Endothelial cell of umbilical vein (primary cell): ENCODE measurements around the gene DYRK1A. TPM values are rescaled to one million over a fixed set of nuclear protein-coding genes. Genes with fewer than 3 reads are reported as not detected.

Experiments used
- BruUV-seq: library from RNA; stranded (reverse); fragments of 400-500 nt; replicated peaks from 2 replicates; lab custom pipeline; 2021; lab: Mats Ljungman, UMichigan
- CTCF ChIA-PET: fragments of 300-600, 350-600 bp; sonication (Branson Sonifier 250); formaldehyde crosslinking; loops from one replicate; lab custom pipeline; 2021; ENCODE audit warnings: antibody characterized with exemption, inconsistent platforms; lab: Charles Lee
- POLR2A ChIA-PET: fragments of 300-600, 350-600 bp; sonication (Branson Sonifier 250); formaldehyde crosslinking; loops from one replicate; lab custom pipeline; 2021; ENCODE audit warnings: antibody characterized with exemption, inconsistent platforms; lab: Charles Lee
- DNase-seq: peaks from one replicate; pipeline ENCODE4 v3.0.0-alpha.2; 2011; ENCODE audit warnings: low read depth, low spot score
- FAIRE-seq: peaks from 2 replicates; lab custom pipeline; 2011; peaks lifted over from hg19 to GRCh38; lab: Jason Lieb, UNC
- H2AFZ ChIP-seq: 2 replicates; pipeline ENCODE4 v1.6.0; 2012; ENCODE audit warnings: low read depth, low read length, control low read depth, inconsistent platforms
- H3K27ac ChIP-seq: 2 replicates; pipeline ENCODE4 v1.5.1; 2011; ENCODE audit warnings: low read depth, mild to moderate bottlenecking, control low read depth, low read length, moderate library complexity; ENCODE audit not compliant: insufficient read depth
- H3K27me3 ChIP-seq, 2 experiments: 2 replicates each; pipeline versions ENCODE4 v1.6.0 to v1.6.1; 2011; ENCODE audit warnings: low read length in 2 of 2, mixed read lengths in 1 of 2; ENCODE audit not compliant: control insufficient read depth in 2 of 2, insufficient read depth in 2 of 2
- H3K36me3 ChIP-seq, 2 experiments: 2 replicates in 1 of 2; 3 replicates in 1 of 2; pipeline ENCODE4 v1.5.1; 2011; ENCODE audit warnings: low read length in 2 of 2, mild to moderate bottlenecking in 1 of 2, moderate library complexity in 1 of 2; ENCODE audit not compliant: control insufficient read depth in 2 of 2, insufficient read depth in 2 of 2; ENCODE audit errors: extremely low read depth in 1 of 2
- H3K4me1 ChIP-seq: 3 replicates; pipeline ENCODE4 v1.5.1; 2011; ENCODE audit warnings: mild to moderate bottlenecking, low read length; ENCODE audit not compliant: control insufficient read depth, insufficient read depth; ENCODE audit errors: extremely low read depth
- H3K4me2 ChIP-seq: 2 replicates; pipeline ENCODE4 v1.6.1; 2011; ENCODE audit warnings: low read length, control low read depth, mixed read lengths; ENCODE audit not compliant: insufficient read depth
- H3K4me3 ChIP-seq, 3 experiments: fragments of 200-600 bp in 1 of 3; sonication (generic), shearing (Covaris generic) in 1 of 3; replicated peaks in 1 of 3; 2 replicates each; pipeline ENCODE4 v1.5.1; 2011 to 2016; ENCODE audit warnings: control low read depth in 3 of 3, low read length in 3 of 3, mild to moderate bottlenecking in 2 of 3, inconsistent platforms in 1 of 3, low read depth in 1 of 3, moderate library complexity in 1 of 3; ENCODE audit not compliant: insufficient read depth in 1 of 3
- H3K79me2 ChIP-seq: 2 replicates; pipeline ENCODE4 v1.6.0; 2012; ENCODE audit warnings: low read length, inconsistent platforms; ENCODE audit not compliant: control insufficient read depth, insufficient read depth
- H3K9ac ChIP-seq: replicated peaks from 2 replicates; pipeline ENCODE3; 2011; ENCODE audit warnings: low read length, control low read depth; ENCODE audit not compliant: insufficient read depth; ENCODE audit errors: extremely low read depth
- H3K9me1 ChIP-seq: replicated peaks from 3 replicates; pipeline ENCODE4 v1.6.0; 2011; ENCODE audit warnings: mild to moderate bottlenecking, low read length; ENCODE audit not compliant: control insufficient read depth, insufficient read depth; ENCODE audit errors: extremely low read depth
- H3K9me3 ChIP-seq: replicated peaks from 2 replicates; pipeline ENCODE4 v1.5.1; 2012; ENCODE audit warnings: low read length, inconsistent platforms; ENCODE audit not compliant: control insufficient read depth, insufficient read depth
- H4K20me1 ChIP-seq: replicated peaks from 2 replicates; pipeline ENCODE3; 2011; ENCODE audit warnings: mild to moderate bottlenecking, low read length; ENCODE audit not compliant: control insufficient read depth, insufficient read depth; ENCODE audit errors: extremely low read depth
- EZH2 ChIP-seq: IDR thresholded peaks from 2 replicates; pipeline ENCODE4 v1.6.1; 2012; ENCODE audit warnings: borderline replicate concordance, low read depth, mild to moderate bottlenecking, moderate library complexity, low read length, inconsistent platforms; ENCODE audit not compliant: severe bottlenecking
- FOS ChIP-seq: IDR thresholded peaks from 2 replicates; pipeline ENCODE4 v1.6.1; 2011; ENCODE audit warnings: mild to moderate bottlenecking, low read length, moderate library complexity, borderline replicate concordance; ENCODE audit not compliant: insufficient read depth
- GATA2 ChIP-seq: IDR thresholded peaks from 2 replicates; pipeline ENCODE4 v1.7.0; 2011; ENCODE audit warnings: low read depth, mild to moderate bottlenecking, moderate library complexity, mixed read lengths, low read length; ENCODE audit not compliant: insufficient read length, insufficient read depth
- JUN ChIP-seq: IDR thresholded peaks from 2 replicates; pipeline ENCODE4 v1.6.1; 2011; ENCODE audit warnings: borderline replicate concordance, low read depth; ENCODE audit not compliant: insufficient read length, insufficient read depth
- MYC ChIP-seq: IDR thresholded peaks from one replicate; pipeline ENCODE4 v1.6.1; 2011; ENCODE audit warnings: mild to moderate bottlenecking, low read depth, low read length
- POLR2A ChIP-seq: IDR thresholded peaks from 2 replicates; pipeline ENCODE4 v1.6.1; 2012; ENCODE audit warnings: low read depth, mild to moderate bottlenecking, control low read depth, low read length
- POLR2AphosphoS5 ChIP-seq: IDR thresholded peaks from 2 replicates; pipeline ENCODE4 v1.6.1; 2012; ENCODE audit warnings: low read depth, mild to moderate bottlenecking, control low read depth, low read length, moderate library complexity; ENCODE audit not compliant: insufficient read depth
- dilution Hi-C: fragments of 300-500 bp; cut with MboI; formaldehyde crosslinking; loops from one replicate; pipeline ENCODE4 v1.15.0; 2019; ENCODE audit warnings: low sequenced_read_pairs; ENCODE audit not compliant: extremely low pct_ligation_motif_present
- intact Hi-C: fragments of 100-400 bp; cut with micrococcal nuclease; formaldehyde crosslinking; loops from one replicate; pipeline ENCODE4 v1.10.0; 2022
- polyA plus RNA-seq, 4 experiments: library from polyadenylated mRNA; depleted of rRNA in 3 of 4; stranded (reverse) in 3 of 4; unstranded in 1 of 4; fragments of >200 nt; gene quantifications; 2 replicates each; pipeline versions ENCODE4 v1.2.1 to v1.2.3, GENCODE V29; 2011 to 2012; ENCODE audit warnings: missing spikeins in 1 of 4
- total RNA-seq: library from RNA; stranded (reverse); gene quantifications from 2 replicates; pipeline ENCODE4 v1.2.3, GENCODE V29; 2021
- TF ChIP-seq, protein P1 (sequence below): IDR thresholded peaks from 2 replicates; pipeline ENCODE4 v1.6.1; 2011; ENCODE audit not compliant: insufficient read depth, insufficient read length
- TF ChIP-seq, protein P2 (sequence below), 2 donors: IDR thresholded peaks; 1 replicate in 1 of 2; 2 replicates in 1 of 2; pipeline ENCODE4 v1.5.1; 2011; ENCODE audit warnings: low read length in 2 of 2, mild to moderate bottlenecking in 2 of 2, moderate library complexity in 2 of 2, control low read depth in 1 of 2, inconsistent platforms in 1 of 2, low read depth in 1 of 2; ENCODE audit not compliant: insufficient read depth in 1 of 2; ENCODE audit errors: extremely low read depth in 1 of 2

DYRK1A gene
- total and polyA plus RNA-seq, 2 donors (not counting 3 experiments of a cell fraction or from before 2014, with no cell fraction given) = 51.8 to 53.7 TPM

DNA sequence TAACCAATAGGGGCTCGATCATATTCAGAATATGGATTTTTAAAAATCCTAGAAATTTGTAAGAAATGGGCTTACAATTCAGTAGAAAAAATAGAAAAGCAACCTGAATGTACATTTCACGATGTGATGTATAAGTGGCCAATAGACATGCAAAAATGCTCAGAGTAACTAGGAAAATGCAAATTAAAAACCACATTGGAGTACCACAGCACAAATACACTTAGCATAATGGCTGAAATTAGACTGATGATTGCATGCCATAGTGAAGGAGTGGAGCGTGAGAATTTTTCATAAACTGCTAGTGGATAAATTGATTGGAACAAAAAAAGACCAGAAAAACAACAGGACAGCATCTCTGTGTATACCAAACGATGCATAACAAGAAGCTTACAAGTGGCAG is 102.3 kb downstream of the DYRK1A start:
- no peaks in the 10 kb centered on the region for H3K36me3 ChIP-seq
- intact Hi-C loops = loop anchor here (10.0 kb wide), 1 partner anchor 176 kb away; no protein-coding TSS in a partner anchor
- no peak overlapping the region for H3K27ac ChIP-seq
- FAIRE-seq (no peak), DNase-seq (no peak)
- H3K27me3 ChIP-seq = no peaks in the 10 kb centered on the region
- ChIA-PET CTCF (no interaction called here), POLR2A (no interaction called here)
- dilution Hi-C loops = no loop called here
- H3K9ac ChIP-seq = no peak overlapping the region
- no peak overlapping the region for H2AFZ ChIP-seq
- BruUV-seq = no TSS peak
- TF ChIP-seq, protein P1, sequence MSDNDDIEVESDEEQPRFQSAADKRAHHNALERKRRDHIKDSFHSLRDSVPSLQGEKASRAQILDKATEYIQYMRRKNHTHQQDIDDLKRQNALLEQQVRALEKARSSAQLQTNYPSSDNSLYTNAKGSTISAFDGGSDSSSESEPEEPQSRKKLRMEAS = no peak
- TF ChIP-seq JUN (no peak), POLR2AphosphoS5 (no peak), POLR2A (no peak), GATA2 (no peak), EZH2 (no peak), MYC (no peak), FOS (no peak)
- TF ChIP-seq, protein P2, sequence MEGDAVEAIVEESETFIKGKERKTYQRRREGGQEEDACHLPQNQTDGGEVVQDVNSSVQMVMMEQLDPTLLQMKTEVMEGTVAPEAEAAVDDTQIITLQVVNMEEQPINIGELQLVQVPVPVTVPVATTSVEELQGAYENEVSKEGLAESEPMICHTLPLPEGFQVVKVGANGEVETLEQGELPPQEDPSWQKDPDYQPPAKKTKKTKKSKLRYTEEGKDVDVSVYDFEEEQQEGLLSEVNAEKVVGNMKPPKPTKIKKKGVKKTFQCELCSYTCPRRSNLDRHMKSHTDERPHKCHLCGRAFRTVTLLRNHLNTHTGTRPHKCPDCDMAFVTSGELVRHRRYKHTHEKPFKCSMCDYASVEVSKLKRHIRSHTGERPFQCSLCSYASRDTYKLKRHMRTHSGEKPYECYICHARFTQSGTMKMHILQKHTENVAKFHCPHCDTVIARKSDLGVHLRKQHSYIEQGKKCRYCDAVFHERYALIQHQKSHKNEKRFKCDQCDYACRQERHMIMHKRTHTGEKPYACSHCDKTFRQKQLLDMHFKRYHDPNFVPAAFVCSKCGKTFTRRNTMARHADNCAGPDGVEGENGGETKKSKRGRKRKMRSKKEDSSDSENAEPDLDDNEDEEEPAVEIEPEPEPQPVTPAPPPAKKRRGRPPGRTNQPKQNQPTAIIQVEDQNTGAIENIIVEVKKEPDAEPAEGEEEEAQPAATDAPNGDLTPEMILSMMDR (IDR thresholded peaks at IDR 0.05; ENCODE audit: extremely low read depth in 1 of 2, insufficient read depth in 1 of 2, low read depth in 1 of 2, low read length in 2 of 2) = no peak
- H3K4me1 ChIP-seq = peaks cover under 1% of the 10 kb centered on the region
- no peak overlapping the region for H3K4me2 ChIP-seq
- peaks cover 3% of the 10 kb centered on the region for H3K9me1 ChIP-seq
- H3K4me3 ChIP-seq = no peak overlapping the region
- peaks cover 6% of the 10 kb centered on the region for H4K20me1 ChIP-seq
- no peaks in the 10 kb centered on the region for H3K9me3 ChIP-seq
- H3K79me2 ChIP-seq = peaks cover 92% of the 10 kb centered on the region
